ENCODE results near the gene B4GAT1. TPM values are rescaled to one million over a fixed set of nuclear protein-coding genes. Genes with fewer than 3 reads are reported as not detected.

Gene B4GAT1
- total RNA-seq, 1 donor from 2014 or later, result 40.9 TPM

DNA sequence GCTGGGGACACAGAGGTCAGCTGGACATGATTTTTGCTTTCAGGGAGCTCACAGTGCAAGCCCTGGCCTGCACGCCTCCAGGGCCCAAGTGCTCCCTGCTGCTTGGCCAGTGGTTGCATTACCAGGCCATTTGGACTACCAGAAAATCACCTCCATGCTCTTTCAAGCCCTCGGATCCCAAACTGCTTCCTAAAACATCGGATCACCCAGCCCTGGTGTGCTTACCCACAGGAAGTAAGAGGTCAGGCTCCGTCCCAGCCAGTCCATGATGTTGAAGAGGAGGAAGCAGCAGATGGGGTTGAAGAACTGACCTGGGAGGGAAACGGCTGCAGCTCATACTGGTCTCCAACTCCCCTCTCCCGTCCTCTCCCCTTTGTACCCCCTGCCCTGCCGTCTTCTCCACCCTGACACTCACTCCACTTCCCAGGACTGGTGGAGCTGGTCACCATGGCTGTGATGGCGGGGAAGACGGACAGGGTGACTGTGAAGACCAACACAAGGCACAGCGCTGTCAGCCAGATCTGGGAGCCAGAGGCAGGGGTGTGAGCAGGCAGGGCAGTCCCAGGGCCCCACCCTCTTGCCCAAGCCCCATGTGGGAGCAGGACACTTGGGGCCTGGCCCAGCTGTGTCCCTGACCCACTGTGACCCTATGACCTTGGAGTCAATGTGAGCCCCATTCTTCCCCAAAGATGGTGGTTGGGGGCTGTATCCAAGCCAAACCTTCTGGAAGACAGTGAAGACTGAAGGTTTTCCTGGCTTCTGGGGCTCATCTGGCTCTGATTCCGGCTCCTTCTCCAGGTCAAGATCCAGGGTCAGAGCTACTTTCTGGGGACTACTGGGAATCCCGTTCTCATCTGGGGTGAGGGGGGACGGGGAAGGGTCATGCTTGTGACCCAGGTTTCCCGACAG, 18.5 kb upstream of the B4GAT1 start:
- Histone ChIP-seq H4K20me1 (ENCODE audit: low read depth) (peaks cover 11% of the 10 kb centered on the region), H2AFZ (replicated peaks) (no peak overlapping the region), H3K36me3 (no peaks in the 10 kb centered on the region), H3K9me3 (ENCODE audit: low read depth) (no peaks in the 10 kb centered on the region), H3K4me2 (no peak overlapping the region), H3F3A (ENCODE audit: low read depth) (peaks cover 65% of the 10 kb centered on the region), H3K27ac (no peak overlapping the region), H3K4me1 (no peaks in the 10 kb centered on the region), H3K27me3 (no peaks in the 10 kb centered on the region), H3K79me2 (ENCODE audit: low read depth) (peaks cover 17% of the 10 kb centered on the region), H3K9ac (no peak overlapping the region), H3K4me3 (no peak overlapping the region)
- Mint-ChIP-seq H3K4me3 (no peak overlapping the region), H3K36me3 (peaks cover 14% of the 10 kb centered on the region), H3K9me3 (no peaks in the 10 kb centered on the region), H3K27ac (peak overlapping the region; percentile 46), H3K27me3 (ENCODE audit: insufficient read depth, low read depth) (peaks cover 14% of the 10 kb centered on the region), H3K4me1 (peaks cover 13% of the 10 kb centered on the region)
- no peak for DNase-seq (ENCODE audit: low spot score)
- TF ChIP-seq EZH2 (IDR thresholded peaks at IDR 0.05), result no peak
- TF ChIP-seq EZH2phosphoT487 (IDR thresholded peaks at IDR 0.05), result no peak
- no peak for TF ChIP-seq CTCF (IDR thresholded peaks at IDR 0.05)

- peaks cover 14% of the 10 kb centered on the region for H3K27me3 Mint-ChIP-seq (ENCODE audit: insufficient read depth, low read depth)
- H3K79me2 ChIP-seq (ENCODE audit: low read depth), result peaks cover 9% of the 10 kb centered on the region
These were observed 17.7 kb upstream of the B4GAT1 start for GRCh38 chr11:66365166-66365565.

GRCh38 chr11:66363805-66364535, 16.5 kb upstream of the B4GAT1 start:
- Histone ChIP-seq H3K27ac (no peak overlapping the region), H3K9ac (no peak overlapping the region), H3K36me3 (no peaks in the 10 kb centered on the region), H3K4me3 (no peak overlapping the region), H3K9me3 (ENCODE audit: low read depth) (no peaks in the 10 kb centered on the region), H3K79me2 (ENCODE audit: low read depth) (no peaks in the 10 kb centered on the region), H3F3A (ENCODE audit: low read depth) (peaks cover 64% of the 10 kb centered on the region), H4K20me1 (ENCODE audit: low read depth) (peaks cover 9% of the 10 kb centered on the region), H3K27me3 (no peaks in the 10 kb centered on the region), H2AFZ (replicated peaks) (no peak overlapping the region), H3K4me1 (no peaks in the 10 kb centered on the region), H3K4me2 (no peak overlapping the region)
- Mint-ChIP-seq H3K9me3 (no peaks in the 10 kb centered on the region), H3K4me3 (no peak overlapping the region), H3K36me3 (peaks cover 10% of the 10 kb centered on the region), H3K27ac (no peak overlapping the region), H3K4me1 (peaks cover 4% of the 10 kb centered on the region), H3K27me3 (ENCODE audit: insufficient read depth, low read depth) (peaks cover 15% of the 10 kb centered on the region)
- peak; percentile 67 for DNase-seq (ENCODE audit: low spot score)
- no peak for TF ChIP-seq EZH2 (IDR thresholded peaks at IDR 0.05)
- peak; percentile 84 for TF ChIP-seq CTCF (IDR thresholded peaks at IDR 0.05)

More at GRCh38 chr11:66365166-66365565, 17.7 kb upstream of the B4GAT1 start:
- peaks cover 64% of the 10 kb centered on the region for H3F3A ChIP-seq (ENCODE audit: low read depth)
- H3K27me3 ChIP-seq, result no peaks in the 10 kb centered on the region
- H3K9me3 Mint-ChIP-seq, result no peaks in the 10 kb centered on the region
- peaks cover 13% of the 10 kb centered on the region for H3K36me3 Mint-ChIP-seq
- H4K20me1 ChIP-seq (ENCODE audit: low read depth), result peaks cover 9% of the 10 kb centered on the region
- TF ChIP-seq EZH2phosphoT487 (IDR thresholded peaks at IDR 0.05), result no peak
- TF ChIP-seq EZH2 (IDR thresholded peaks at IDR 0.05), result no peak
- no peak for DNase-seq (ENCODE audit: low spot score)
- H3K9me3 ChIP-seq (ENCODE audit: low read depth), result no peaks in the 10 kb centered on the region
- H3K27ac Mint-ChIP-seq, result peak overlapping the region; percentile 46
- no peaks in the 10 kb centered on the region for H3K36me3 ChIP-seq
- no peak overlapping the region for H2AFZ ChIP-seq (replicated peaks)
- no peak overlapping the region for H3K4me3 ChIP-seq
- H3K4me1 ChIP-seq, result no peaks in the 10 kb centered on the region
- no peak overlapping the region for H3K4me3 Mint-ChIP-seq
- H3K27ac ChIP-seq, result no peak overlapping the region
- no peak overlapping the region for H3K4me2 ChIP-seq
- peaks cover 7% of the 10 kb centered on the region for H3K4me1 Mint-ChIP-seq
- H3K9ac ChIP-seq, result no peak overlapping the region
